Kidney epithelial cell (primary cell): ENCODE measurements around the gene GPC1. TPM values are rescaled to one million over a fixed set of nuclear protein-coding genes. Genes with fewer than 3 reads are reported as not detected.

Source experiments
- DNase-seq: peaks from one replicate; pipeline ENCODE4 v3.0.0-alpha.2; 2010; ENCODE audit warnings: low read depth
- H3K27me3 ChIP-seq: 2 replicates; pipeline ENCODE4 v1.6.0; 2011; ENCODE audit warnings: low read length; ENCODE audit not compliant: control insufficient read depth, insufficient read depth
- H3K36me3 ChIP-seq: 2 replicates; pipeline ENCODE4 v1.5.1; 2011; ENCODE audit warnings: low read length; ENCODE audit not compliant: control insufficient read depth, insufficient read depth
- H3K4me3 ChIP-seq: 2 replicates; pipeline ENCODE4 v1.5.1; 2011; ENCODE audit warnings: low read depth, mild to moderate bottlenecking, control low read depth, low read length
- CTCF ChIP-seq: IDR thresholded peaks from 2 replicates; pipeline ENCODE4 v1.5.1; 2011; ENCODE audit warnings: mild to moderate bottlenecking, moderate library complexity, low read length, control low read depth, inconsistent platforms; ENCODE audit not compliant: insufficient read depth, poor library complexity, severe bottlenecking
- total RNA-seq: library from RNA; depleted of rRNA; stranded (reverse); fragments of >200 nt; gene quantifications from 2 replicates; pipeline ENCODE4 v1.2.3, GENCODE V29; 2015

The GPC1 gene
- total RNA-seq, 1 donor from 2014 or later: 75.2 TPM

- DNase-seq: no peak
- TF ChIP-seq CTCF: no peak
- no peaks in the 10 kb centered on the region for H3K27me3 ChIP-seq
- no peak overlapping the region for H3K4me3 ChIP-seq
- no peaks in the 10 kb centered on the region for H3K36me3 ChIP-seq
Observed at GRCh38 chr2:240498171-240498957, 62.9 kb downstream of the GPC1 start.

GRCh38 chr2:240498958-240499260 is 63.4 kb downstream of the GPC1 start:
- H3K4me3 ChIP-seq: no peak overlapping the region
- no peak for DNase-seq
- H3K27me3 ChIP-seq: no peaks in the 10 kb centered on the region
- no peaks in the 10 kb centered on the region for H3K36me3 ChIP-seq
- TF ChIP-seq CTCF: no peak

GRCh38 chr2:240499309-240500301 is 64.1 kb downstream of the GPC1 start:
- no peaks in the 10 kb centered on the region for H3K27me3 ChIP-seq
- TF ChIP-seq CTCF: no peak
- H3K4me3 ChIP-seq: no peak overlapping the region
- DNase-seq: no peak
- H3K36me3 ChIP-seq: no peaks in the 10 kb centered on the region

- Histone ChIP-seq H3K27me3 (no peaks in the 10 kb centered on the region), H3K4me3 (no peak overlapping the region), H3K36me3 (no peaks in the 10 kb centered on the region)
- no peak for DNase-seq
- TF ChIP-seq CTCF: no peak
Observed at GRCh38 chr2:240500561-240501423, 65.3 kb downstream of the GPC1 start.

- no peaks in the 10 kb centered on the region for H3K27me3 ChIP-seq
- DNase-seq: no peak
- H3K36me3 ChIP-seq: no peaks in the 10 kb centered on the region
- TF ChIP-seq CTCF: no peak
- no peak overlapping the region for H3K4me3 ChIP-seq
Observed at GRCh38 chr2:240501531-240501991, 66.1 kb downstream of the GPC1 start.
